Lower leg skin (tissue), 3 donors: ENCODE measurements around the gene SIGLEC11.

Experiments
- CTCF ChIP-seq, 3 donors: fragments of 450-650 bp; IDR thresholded peaks; one replicate each; pipeline ENCODE4 v1.5.1; 2016; ENCODE audit warnings: antibody characterized with exemption in 3 of 3, mild to moderate bottlenecking in 3 of 3, moderate library complexity in 2 of 3
- POLR2A ChIP-seq, 2 donors: fragments of 450-650 bp; IDR thresholded peaks; one replicate each; pipeline ENCODE4 v1.6.1; 2016 to 2017; ENCODE audit warnings: antibody characterized with exemption in 2 of 2, mild to moderate bottlenecking in 1 of 2, moderate library complexity in 1 of 2

DNA sequence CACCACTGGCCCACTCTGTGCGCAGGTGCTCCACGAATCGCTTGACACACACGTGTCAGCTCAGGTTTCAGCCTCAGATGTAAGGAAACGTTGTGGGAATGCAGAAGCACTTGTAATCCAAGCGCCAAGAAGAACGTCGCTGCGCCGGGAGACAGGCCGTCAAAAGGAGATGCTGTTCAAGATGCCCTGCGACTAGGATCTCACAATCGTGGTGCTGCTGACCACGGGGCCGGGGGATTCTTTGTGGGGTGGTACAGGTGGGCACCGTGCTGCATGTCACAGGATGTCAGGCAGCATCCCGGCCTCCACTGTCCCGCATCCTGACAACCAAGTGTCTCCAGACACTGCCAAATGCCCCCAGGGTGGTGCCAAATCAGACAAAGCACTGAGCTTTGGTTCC is 16.9 kb upstream of the SIGLEC11 start:
- TF ChIP-seq POLR2A (IDR thresholded peaks at IDR 0.05), result no peak
- TF ChIP-seq CTCF (IDR thresholded peaks at IDR 0.05), result no peak
